Lower lobe of right lung (tissue), 2 donors: ENCODE results near the gene GUCA1A. TPM values are rescaled to one million over a fixed set of nuclear protein-coding genes. Genes with fewer than 3 reads are reported as not detected.
"Not testable (repeated sequence)": the region's sequence is repeated elsewhere in the genome, so short reads cannot be mapped to it uniquely, and the experiment has no call there.

Source experiments
- ATAC-seq, 2 donors: fragments of 200-7000 bp; cut with Tn5 transposase; one replicate each; pipeline ENCODE4 v1.9.1; 2020 to 2022; ENCODE audit warnings: mild to moderate bottlenecking in 2 of 2, moderate library complexity in 2 of 2
- DNase-seq: peaks from one replicate; pipeline ENCODE4 v3.0.0-alpha.2; 2020
- H3K27ac ChIP-seq: fragments of 200-600 bp; one replicate; pipeline ENCODE4 v1.8.0; 2022
- H3K27me3 ChIP-seq: fragments of 200-600 bp; one replicate; pipeline ENCODE4 v1.8.0; 2022; ENCODE audit warnings: low read depth
- H3K36me3 ChIP-seq: fragments of 200-600 bp; one replicate; pipeline ENCODE4 v1.8.0; 2022; ENCODE audit warnings: mild to moderate bottlenecking
- H3K4me1 ChIP-seq: fragments of 200-600 bp; one replicate; pipeline ENCODE4 v1.8.0; 2022
- H3K4me3 ChIP-seq: fragments of 200-600 bp; one replicate; pipeline ENCODE4 v1.8.0; 2022; ENCODE audit warnings: mild to moderate bottlenecking
- H3K9me3 ChIP-seq: fragments of 200-600 bp; one replicate; pipeline ENCODE4 v1.8.0; 2022
- intact Hi-C: fragments of 100-400 bp; cut with DNase I; formaldehyde crosslinking; loops from one replicate; pipeline ENCODE4 v1.11.0; 2022
- total RNA-seq: library from RNA; stranded (reverse); fragmentation: NEBNext Ultra II Directional; extraction: Animal tissue kit (Norgen Biotek cat#: 25700); gene quantifications from one replicate; pipeline ENCODE4 v1.2.1, GENCODE V29; 2021
- TF ChIP-seq, protein P1 (sequence below): fragments of 200-600 bp; IDR thresholded peaks from one replicate; pipeline ENCODE4 v1.8.0; 2022; ENCODE audit warnings: antibody characterized with exemption, mild to moderate bottlenecking
- donor health status: DM: no; HTN: yes; CAD: no; lungs with severe emphysema.

The GUCA1A gene
- total RNA-seq, 1 donor from 2014 or later = not detected

DNA sequence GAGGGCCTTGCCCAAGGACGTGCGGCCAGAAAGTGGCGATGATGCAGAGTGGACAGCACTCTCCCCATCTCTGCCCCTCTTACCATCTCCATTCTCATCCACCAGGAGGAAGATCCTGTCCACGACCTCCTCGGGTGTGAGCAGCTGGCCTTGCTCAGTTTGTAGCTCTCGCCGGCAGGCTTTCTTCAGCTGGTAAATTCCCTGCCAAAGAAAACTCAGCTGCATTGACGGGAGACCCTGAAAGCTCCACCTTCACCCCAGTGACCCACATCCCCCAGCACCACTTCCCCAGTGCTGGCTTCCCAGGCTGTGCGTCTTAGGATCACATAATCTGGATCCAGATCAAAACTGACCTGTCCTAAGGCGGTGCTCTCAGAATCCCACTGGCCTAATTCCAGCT lies 12.4 kb downstream of the GUCA1A start:
- Histone ChIP-seq H3K4me1 (no peaks in the 10 kb centered on the region), H3K27ac (no peak overlapping the region), H3K36me3 (no peaks in the 10 kb centered on the region), H3K9me3 (no peaks in the 10 kb centered on the region), H3K4me3 (no peak overlapping the region), H3K27me3 (no peaks in the 10 kb centered on the region)
- peak in 1 of 2 donors; percentile 14 for ATAC-seq
- intact Hi-C loops = no loop called here
- TF ChIP-seq, protein P1, sequence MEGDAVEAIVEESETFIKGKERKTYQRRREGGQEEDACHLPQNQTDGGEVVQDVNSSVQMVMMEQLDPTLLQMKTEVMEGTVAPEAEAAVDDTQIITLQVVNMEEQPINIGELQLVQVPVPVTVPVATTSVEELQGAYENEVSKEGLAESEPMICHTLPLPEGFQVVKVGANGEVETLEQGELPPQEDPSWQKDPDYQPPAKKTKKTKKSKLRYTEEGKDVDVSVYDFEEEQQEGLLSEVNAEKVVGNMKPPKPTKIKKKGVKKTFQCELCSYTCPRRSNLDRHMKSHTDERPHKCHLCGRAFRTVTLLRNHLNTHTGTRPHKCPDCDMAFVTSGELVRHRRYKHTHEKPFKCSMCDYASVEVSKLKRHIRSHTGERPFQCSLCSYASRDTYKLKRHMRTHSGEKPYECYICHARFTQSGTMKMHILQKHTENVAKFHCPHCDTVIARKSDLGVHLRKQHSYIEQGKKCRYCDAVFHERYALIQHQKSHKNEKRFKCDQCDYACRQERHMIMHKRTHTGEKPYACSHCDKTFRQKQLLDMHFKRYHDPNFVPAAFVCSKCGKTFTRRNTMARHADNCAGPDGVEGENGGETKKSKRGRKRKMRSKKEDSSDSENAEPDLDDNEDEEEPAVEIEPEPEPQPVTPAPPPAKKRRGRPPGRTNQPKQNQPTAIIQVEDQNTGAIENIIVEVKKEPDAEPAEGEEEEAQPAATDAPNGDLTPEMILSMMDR = no peak
- DNase-seq = no peak

DNA sequence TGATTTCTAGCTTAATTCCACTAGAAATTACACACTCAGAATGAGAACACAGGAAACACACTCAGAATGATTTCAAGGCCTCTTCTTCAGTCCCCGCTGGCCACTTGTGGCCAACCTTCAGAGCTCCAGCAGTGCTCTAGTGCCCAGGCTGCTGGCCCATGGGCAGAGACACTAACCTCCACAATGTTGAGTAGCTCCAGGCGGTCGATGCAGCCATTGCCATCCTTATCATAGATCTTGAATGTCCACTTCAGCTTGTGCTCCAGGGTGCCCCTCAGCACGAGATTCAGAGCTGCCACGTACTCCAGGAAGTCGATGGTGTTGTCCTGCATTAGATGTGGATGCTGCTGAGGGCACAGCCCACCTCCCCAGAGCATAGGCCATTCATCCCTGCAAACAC lies 15.2 kb downstream of the GUCA1A start:
- Histone ChIP-seq H3K4me3 (no peak overlapping the region), H3K4me1 (no peaks in the 10 kb centered on the region), H3K9me3 (no peaks in the 10 kb centered on the region), H3K27ac (no peak overlapping the region), H3K27me3 (no peaks in the 10 kb centered on the region), H3K36me3 (no peaks in the 10 kb centered on the region)
- no peak for ATAC-seq
- no peak for DNase-seq
- TF ChIP-seq, protein P1 = no peak
- intact Hi-C loops = no loop called here

DNA sequence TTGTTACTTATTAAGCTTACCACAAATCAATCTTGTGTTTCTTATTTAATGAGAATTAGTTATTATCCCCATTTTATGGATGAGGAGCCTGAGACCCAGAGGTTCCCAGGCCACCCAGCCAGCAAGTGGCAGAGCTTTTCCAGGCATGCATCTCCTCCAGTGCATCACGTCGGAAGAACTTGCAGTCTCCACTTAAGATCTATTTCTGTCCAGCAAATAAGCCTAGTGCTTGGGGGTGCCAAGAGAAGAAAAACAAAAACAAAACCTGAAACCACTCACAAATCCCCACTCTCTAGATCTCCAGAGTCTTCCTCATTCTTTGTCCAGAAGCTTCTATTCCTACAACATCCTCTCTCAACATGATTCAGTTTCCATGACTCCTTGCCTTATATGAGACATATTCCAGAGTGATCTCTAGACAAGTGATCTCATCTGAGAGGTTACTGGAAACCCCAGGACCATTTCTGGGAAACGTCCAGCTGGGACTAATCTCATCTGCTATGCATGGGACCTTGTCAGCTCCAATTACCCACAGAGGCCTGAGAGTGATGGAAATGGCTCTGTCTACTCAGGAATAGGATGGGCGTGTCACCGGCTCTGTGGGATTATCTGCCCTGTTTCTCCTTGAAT lies 17.5 kb downstream of the GUCA1A start:
- H3K27me3 ChIP-seq = no peaks in the 10 kb centered on the region
- ATAC-seq (no peak), DNase-seq (no peak)
- H3K36me3 ChIP-seq = no peaks in the 10 kb centered on the region
- intact Hi-C loops = no loop called here
- no peaks in the 10 kb centered on the region for H3K4me1 ChIP-seq
- no peak overlapping the region for H3K27ac ChIP-seq
- no peaks in the 10 kb centered on the region for H3K9me3 ChIP-seq
- H3K4me3 ChIP-seq = no peak overlapping the region
- TF ChIP-seq, protein P1 = no peak

DNA sequence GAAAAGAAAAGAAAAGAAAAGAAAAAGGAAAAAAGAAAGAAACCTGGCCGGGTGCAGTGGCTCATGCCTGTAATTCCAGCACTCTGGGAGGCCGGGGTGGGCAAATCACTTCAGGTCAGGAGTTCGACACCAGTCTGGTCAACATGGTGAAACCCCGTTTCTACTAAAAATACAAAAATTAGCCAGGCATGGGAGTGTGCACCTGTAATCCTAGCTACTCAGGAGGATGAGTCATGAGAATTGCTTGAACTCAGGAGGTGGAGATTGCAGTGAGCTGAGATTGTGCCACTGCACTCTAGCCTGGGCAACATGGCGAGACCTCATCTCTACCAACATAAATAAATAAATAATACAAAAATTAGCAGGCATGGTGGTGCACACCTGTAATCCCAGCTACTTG lies 19.2 kb downstream of the GUCA1A start:
- H3K36me3 ChIP-seq, intact Hi-C loops, ATAC-seq, H3K4me3 ChIP-seq, H3K27me3 ChIP-seq, H3K4me1 ChIP-seq, DNase-seq, H3K9me3 ChIP-seq, H3K27ac ChIP-seq: not testable (repeated sequence)

DNA sequence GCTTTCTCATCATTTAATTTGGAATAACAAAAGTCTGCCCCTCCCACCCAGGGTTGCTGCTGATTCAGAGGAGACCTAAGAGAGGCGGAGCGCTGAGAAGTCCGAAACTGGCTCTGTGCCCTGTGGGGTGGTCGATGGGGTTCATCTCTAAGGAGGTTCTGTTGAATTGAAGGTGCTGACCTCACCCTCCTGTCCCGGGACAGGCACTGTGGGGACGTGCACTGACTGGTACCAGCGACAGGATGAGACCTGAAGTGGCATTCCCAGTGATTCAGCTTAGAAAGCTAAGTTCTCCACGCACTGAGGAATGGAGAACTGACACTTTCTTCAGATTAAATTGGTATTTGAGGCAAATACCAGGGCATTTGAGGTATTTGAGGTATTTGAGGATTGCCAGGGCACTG lies 20.3 kb downstream of the GUCA1A start:
- TF ChIP-seq, protein P1 = no peak
- Histone ChIP-seq H3K27me3 (no peaks in the 10 kb centered on the region), H3K36me3 (no peaks in the 10 kb centered on the region), H3K27ac (no peak overlapping the region), H3K9me3 (no peaks in the 10 kb centered on the region), H3K4me3 (no peak overlapping the region), H3K4me1 (no peaks in the 10 kb centered on the region)
- no peak for ATAC-seq
- no peak for DNase-seq
- intact Hi-C loops = no loop called here

DNA sequence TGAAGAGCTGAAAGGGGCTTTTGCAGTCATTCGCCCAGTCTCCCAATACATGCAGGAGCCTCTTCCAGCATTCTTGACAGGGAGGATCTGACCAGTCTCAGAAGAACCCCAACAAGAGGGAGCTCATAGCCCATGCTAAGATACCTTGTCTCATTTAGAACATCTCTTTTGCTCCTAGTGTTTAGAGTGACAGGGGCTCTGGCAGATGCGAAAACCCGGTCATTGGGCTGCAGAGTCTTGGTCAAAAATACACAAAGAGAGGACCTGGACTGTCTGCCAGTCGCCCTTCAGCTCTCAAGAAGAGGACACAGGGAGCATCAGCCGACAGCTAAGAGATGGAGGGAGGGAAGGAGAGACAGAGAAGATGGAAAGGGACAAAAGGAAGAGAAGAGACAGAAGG lies 20.9 kb downstream of the GUCA1A start:
- intact Hi-C loops = no loop called here
- H3K4me3 ChIP-seq = no peak overlapping the region
- no peak overlapping the region for H3K27ac ChIP-seq
- H3K27me3 ChIP-seq = no peaks in the 10 kb centered on the region
- H3K9me3 ChIP-seq = no peaks in the 10 kb centered on the region
- H3K36me3 ChIP-seq = no peaks in the 10 kb centered on the region
- TF ChIP-seq, protein P1 = no peak
- H3K4me1 ChIP-seq = no peaks in the 10 kb centered on the region
- ATAC-seq (no peak), DNase-seq (no peak)
